ENCODE results near the gene HOXA3. TPM values are rescaled to one million over a fixed set of nuclear protein-coding genes. Genes with fewer than 3 reads are reported as not detected.
A peak's percentile ranks its signal among the peaks of the same experiment; 100 is the strongest.

Gene HOXA3
- total RNA-seq, 1 donor from 2014 or later, result 26.4 TPM

GRCh38 chr7:27116962-27117886 is 35.2 kb downstream of the HOXA3 start:
- DNase-seq (ENCODE audit: low read depth), result no peak
- Histone ChIP-seq H3K36me3 (ENCODE audit: control insufficient read depth, insufficient read depth, low read length) (peaks cover 3% of the 10 kb centered on the region), H3K4me3 (ENCODE audit: low read depth, low read length) (peak overlapping the region; percentile 74), H3K27me3 (ENCODE audit: control insufficient read depth, insufficient read depth, low read length) (no peaks in the 10 kb centered on the region)
- no peak for TF ChIP-seq CTCF (IDR thresholded peaks at IDR 0.05; ENCODE audit: insufficient read depth, low read length, poor library complexity, severe bottlenecking)

DNA sequence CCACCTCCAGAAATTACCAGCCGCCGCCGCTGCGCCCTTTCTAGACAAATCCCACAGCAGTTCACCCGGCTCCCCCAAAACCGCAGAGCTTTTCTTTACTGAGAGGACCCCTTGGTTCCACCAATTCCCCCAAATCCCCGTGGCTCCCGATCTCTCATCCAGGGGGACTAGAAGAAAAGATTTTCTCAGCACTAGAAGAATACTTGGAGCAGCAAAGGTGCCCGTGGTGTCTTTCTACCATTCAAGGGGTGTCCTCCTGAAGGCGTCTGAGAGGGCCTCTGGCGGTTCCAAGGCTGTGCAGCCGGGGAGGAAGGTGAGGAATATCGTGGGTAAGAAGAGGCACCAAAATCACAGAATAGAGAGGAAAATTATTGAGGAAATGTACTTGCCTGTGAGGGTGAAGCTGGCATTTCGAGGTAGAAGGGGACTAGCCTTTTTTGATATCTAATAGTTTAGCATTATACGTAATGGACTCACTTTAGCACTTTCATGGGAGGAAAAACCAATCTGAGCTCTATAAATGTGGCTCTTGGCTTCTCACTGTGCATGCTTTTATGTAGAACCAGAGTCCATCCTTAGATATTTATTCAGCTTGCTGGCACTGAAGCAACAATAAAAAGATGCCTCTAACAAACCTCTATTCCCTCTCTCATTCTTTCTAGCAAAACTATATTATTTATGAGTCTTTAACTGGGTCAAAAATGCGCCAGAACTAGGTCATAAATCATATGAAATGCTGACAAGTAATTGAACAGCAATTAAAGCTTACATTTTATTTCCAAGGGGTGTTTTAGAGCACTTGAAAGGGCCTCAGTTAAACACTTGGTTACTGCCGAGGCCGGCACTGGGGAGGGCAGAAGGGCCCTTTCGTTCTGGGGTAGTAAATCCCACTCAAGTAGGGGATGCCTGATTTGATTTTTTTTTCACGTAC is 36.1 kb downstream of the HOXA3 start:
- peaks cover 3% of the 10 kb centered on the region for H3K36me3 ChIP-seq (ENCODE audit: control insufficient read depth, insufficient read depth, low read length)
- no peak for TF ChIP-seq CTCF (IDR thresholded peaks at IDR 0.05; ENCODE audit: insufficient read depth, low read length, poor library complexity, severe bottlenecking)
- H3K4me3 ChIP-seq (ENCODE audit: low read depth, low read length), result peak overlapping the region; percentile 74
- H3K27me3 ChIP-seq (ENCODE audit: control insufficient read depth, insufficient read depth, low read length), result no peaks in the 10 kb centered on the region
- no peak for DNase-seq (ENCODE audit: low read depth)

GRCh38 chr7:27115221-27116026 is 37.0 kb downstream of the HOXA3 start:
- peak; percentile 76 for DNase-seq (ENCODE audit: low read depth)
- Histone ChIP-seq H3K27me3 (ENCODE audit: control insufficient read depth, insufficient read depth, low read length) (no peaks in the 10 kb centered on the region), H3K36me3 (ENCODE audit: control insufficient read depth, insufficient read depth, low read length) (peaks cover 3% of the 10 kb centered on the region), H3K4me3 (ENCODE audit: low read depth, low read length) (peak overlapping the region; percentile 74)
- no peak for TF ChIP-seq CTCF (IDR thresholded peaks at IDR 0.05; ENCODE audit: insufficient read depth, low read length, poor library complexity, severe bottlenecking)

DNA sequence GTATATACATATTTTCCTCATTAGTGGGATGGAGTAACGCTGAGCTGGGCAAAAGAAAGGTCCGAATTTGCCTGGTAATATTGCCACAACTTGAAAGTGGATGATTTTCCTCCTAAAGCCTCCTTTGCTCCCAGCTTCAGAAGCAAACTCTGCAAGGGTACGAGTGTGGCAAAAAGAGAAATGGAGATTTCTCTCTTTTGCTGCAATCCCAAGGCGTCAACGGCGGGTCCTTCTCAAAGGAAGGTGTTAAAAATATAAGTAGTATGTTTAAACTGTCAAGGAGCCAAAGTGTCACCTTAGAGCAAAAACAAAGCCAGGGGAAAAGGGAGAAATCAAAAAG is 37.5 kb downstream of the HOXA3 start:
- no peak for DNase-seq (ENCODE audit: low read depth)
- Histone ChIP-seq H3K4me3 (ENCODE audit: low read depth, low read length) (peak overlapping the region; percentile 74), H3K36me3 (ENCODE audit: control insufficient read depth, insufficient read depth, low read length) (peaks cover 3% of the 10 kb centered on the region), H3K27me3 (ENCODE audit: control insufficient read depth, insufficient read depth, low read length) (no peaks in the 10 kb centered on the region)
- TF ChIP-seq CTCF (IDR thresholded peaks at IDR 0.05; ENCODE audit: insufficient read depth, low read length, poor library complexity, severe bottlenecking), result no peak

DNA sequence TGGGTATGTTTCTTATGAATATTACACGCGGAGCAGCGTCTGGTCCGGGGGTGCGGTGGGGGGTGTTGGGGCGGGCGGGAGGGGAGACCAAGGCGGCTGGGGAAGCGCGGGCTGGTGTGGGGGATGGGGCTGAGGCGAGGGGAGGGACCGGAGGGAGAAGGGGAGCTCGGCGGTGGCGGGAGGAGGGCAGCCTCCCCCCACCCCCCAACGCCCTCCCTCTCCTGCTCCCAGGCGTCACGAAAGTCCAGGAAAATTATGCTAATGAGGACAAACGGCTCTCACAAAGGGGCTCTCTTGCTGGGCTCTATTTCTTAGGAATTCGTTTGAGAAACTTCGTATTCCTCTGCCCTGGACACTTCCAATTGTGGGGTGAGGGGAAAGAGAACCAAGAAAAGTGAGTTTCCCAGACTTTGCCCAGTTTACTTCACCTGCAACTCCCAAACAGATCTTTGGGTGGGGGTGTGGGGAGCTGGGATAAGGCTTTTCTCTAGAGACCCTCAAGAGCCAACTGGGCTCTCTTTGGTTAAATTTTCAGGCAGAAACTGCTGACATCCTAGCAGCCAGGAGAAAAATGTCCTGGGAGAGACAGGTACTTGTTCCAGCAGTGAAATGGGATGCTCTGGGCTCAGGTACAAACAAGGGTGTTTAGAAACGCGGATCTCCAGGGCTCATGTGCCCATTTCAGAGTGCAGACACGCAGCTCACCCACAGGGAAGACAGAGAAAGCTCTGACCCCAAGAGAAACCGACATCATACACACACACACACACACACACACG is 38.2 kb downstream of the HOXA3 start:
- Histone ChIP-seq H3K4me3 (ENCODE audit: low read depth, low read length) (peak overlapping the region; percentile 74), H3K27me3 (ENCODE audit: control insufficient read depth, insufficient read depth, low read length) (no peaks in the 10 kb centered on the region), H3K36me3 (ENCODE audit: control insufficient read depth, insufficient read depth, low read length) (peaks cover 3% of the 10 kb centered on the region)
- no peak for DNase-seq (ENCODE audit: low read depth)
- TF ChIP-seq CTCF (IDR thresholded peaks at IDR 0.05; ENCODE audit: insufficient read depth, low read length, poor library complexity, severe bottlenecking), result no peak

All from kidney epithelial cell (primary cell).